NCI-H2081 (cell line): ENCODE results near the gene MDN1.
"Not testable (repeated sequence)": the region's sequence is repeated elsewhere in the genome, so short reads cannot be mapped to it uniquely, and the experiment has no call there.

Experiments
- DNase-seq, 2 experiments: peaks; one replicate each; lab custom pipeline; 2025; lab: John Stamatoyannopoulos, UW

Gene MDN1

DNA sequence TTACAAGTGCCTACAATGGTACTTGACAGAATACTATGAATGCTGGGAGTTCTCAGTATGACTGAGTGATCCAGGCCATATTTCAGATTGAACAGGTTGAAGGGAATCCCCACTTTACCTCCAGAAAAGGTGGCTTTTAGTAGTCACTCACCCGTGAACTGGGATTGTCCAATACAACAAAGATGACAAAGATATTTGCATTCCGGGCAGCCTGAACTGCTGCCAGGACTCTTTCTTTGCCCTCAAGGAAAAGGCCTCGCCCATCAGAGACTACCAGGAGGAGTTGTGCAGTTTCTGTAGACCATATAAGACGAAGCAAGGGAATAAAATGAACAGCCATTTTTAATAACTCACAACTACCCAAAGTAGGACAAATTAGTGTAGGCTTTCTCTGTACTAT, 174.7 kb downstream of the MDN1 start:
- DNase-seq, result no peak

DNA sequence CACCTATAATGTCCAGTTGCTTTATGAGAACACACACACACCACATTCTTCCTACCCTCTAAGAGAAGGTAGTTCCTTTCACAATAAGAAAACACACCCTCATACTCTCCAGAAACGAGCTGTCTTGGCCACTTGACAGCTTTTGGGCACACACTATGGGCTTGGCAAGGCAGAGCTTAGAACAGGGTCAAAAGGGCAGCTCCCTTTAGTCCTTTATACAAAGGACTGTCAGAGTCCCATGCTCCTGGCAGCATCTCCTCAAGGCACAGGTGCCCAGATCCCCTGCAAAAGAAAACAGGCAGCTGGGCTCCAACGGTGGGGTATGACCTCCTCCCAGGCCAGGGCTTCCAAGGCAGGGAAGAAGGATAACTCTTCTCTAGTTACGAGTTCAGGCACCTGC, 176.2 kb downstream of the MDN1 start:
- DNase-seq, result no peak

DNA sequence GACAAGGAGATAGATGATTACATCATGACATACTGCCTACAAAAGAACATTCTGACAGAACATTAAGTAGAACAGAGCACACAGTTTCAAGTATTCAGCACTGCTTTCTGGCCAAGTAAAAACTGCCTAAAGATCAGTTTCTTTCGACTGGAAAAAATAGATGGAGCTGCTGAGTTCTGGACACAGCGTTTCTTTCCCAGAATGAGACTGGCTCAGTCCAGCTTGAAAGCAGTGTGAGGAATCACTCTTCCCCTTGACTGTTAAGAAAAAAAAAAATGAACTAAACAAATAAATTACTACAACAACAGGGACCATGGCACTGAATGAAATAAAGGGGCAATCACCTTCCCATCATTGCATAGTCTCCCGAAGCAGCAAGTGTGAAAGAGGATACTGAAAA, 176.6 kb downstream of the MDN1 start:
- no peak for DNase-seq

- DNase-seq, result not testable (repeated sequence)
Observed at GRCh38 chr6:89641581-89641980, 178.0 kb downstream of the MDN1 start.

GRCh38 chr6:89640804-89641203, 178.8 kb downstream of the MDN1 start:
- DNase-seq, result no peak

GRCh38 chr6:89638320-89639195, 181.0 kb downstream of the MDN1 start, which contains the start of gene LYRM2:
Gene LYRM2, minus strand, starts transcription at chr6:89638747. Its CDS starts 31 bp downstream, at chr6:89638716.
- DNase-seq, result peak; percentile 91 to 94

GRCh38 chr6:89637960-89638319, 181.7 kb downstream of the MDN1 start:
- DNase-seq, result no peak

DNA sequence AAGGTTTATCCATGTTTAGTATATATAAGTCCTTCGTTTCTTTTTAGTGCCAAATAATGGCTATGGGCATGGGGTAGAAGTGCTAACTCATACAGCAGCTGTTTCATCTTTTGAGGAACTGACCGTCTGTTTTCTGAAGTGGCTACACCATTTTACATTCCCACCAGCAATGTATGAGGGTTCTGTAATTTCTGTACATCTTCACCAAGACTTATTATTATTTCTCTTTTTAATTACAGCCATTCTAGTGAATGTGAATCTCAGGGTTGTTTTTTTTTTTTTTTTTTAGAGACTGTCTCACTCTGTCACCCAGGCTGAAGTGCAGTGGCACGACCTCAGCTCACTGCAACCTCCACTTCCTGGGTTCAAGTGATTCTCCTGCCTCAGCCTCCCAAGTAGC, 183.2 kb downstream of the MDN1 start:
- DNase-seq, result not testable (repeated sequence)

DNA sequence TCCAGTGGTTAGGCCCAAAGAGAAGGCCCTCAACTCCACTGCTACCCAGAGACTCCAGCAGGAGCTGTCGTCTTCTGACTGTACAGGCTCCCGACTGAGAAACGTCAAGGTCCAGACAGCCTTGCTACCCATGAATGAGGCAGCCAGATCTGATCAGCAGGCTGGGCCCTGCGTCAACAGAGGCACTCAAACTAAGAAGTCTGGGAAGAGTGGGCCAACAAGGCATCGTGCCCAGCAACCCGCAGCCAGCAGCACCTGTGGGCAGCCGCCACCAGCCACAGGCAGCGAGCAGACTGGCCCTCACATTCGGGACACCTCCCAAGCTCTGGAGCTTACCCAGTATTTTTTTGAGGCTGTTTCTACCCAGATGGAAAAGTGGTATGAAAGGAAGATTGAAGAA, 189.1 kb downstream of the MDN1 start:
- no peak for DNase-seq

- DNase-seq, result no peak
Observed at GRCh38 chr6:89623749-89624148, 195.8 kb downstream of the MDN1 start.

DNA sequence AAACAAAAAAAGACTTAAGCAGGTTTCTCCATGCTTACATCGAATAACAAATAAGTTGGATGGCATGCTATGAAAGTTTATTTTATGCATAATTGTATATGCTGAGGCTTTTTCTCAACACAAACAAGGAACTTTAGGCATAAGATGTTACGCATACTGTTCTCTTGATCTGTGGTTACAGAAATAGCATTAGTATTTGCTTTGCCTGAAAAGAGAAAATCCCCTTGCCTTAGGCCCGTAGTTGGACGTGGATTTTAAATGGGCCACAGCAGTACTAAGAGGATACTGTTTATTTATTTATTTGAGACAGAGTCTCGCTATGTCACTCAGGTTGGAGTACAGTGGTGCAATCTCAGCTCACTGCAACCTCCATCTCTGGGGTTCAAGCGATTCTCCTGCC, 200.0 kb downstream of the MDN1 start:
- no peak for DNase-seq

DNA sequence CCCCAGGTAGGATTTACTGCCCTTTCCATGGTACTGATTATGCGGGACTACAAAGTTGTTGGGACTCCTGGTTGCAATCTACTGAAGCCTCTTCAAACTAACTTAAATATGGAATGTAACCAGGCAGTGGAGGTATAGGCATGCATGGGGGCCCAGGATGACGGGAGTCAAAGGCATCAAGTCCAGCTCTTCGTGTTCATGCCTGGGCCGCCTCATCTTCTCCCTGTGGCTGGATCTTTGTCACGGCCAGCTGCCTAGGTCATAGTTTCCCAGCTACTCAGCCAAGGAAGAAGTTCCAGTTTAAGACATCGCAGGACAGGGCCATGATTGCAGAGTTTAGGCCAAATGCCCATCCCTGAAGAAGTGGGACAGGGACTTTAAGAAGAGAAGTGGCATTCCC, 201.6 kb downstream of the MDN1 start:
- DNase-seq, result no peak

- DNase-seq, result no peak
Observed at GRCh38 chr6:89616531-89616930, 203.1 kb downstream of the MDN1 start.

DNA sequence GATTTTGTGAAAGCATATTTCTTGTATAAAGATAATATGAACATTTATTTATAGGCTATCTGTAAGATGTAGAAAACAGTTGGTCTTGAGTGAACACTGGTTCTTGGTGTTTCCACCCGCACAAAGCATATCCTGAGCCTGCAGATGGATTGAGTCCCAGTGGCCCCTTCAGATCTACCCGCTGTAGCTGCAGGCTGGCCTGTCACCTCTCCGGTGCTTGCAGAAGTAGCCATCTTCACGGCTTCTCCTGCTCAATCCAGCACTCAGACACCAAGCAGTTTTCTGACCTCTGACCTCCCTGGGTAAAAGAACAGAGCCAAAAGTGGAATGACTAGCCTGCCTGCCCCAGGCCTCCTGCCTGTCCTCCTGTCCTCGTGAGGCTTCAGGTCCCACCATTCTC, 203.7 kb downstream of the MDN1 start:
- no peak for DNase-seq

GRCh38 chr6:89613790-89614189, 205.8 kb downstream of the MDN1 start:
- DNase-seq, result no peak

GRCh38 chr6:89612121-89612520, 207.5 kb downstream of the MDN1 start:
- no peak for DNase-seq

DNA sequence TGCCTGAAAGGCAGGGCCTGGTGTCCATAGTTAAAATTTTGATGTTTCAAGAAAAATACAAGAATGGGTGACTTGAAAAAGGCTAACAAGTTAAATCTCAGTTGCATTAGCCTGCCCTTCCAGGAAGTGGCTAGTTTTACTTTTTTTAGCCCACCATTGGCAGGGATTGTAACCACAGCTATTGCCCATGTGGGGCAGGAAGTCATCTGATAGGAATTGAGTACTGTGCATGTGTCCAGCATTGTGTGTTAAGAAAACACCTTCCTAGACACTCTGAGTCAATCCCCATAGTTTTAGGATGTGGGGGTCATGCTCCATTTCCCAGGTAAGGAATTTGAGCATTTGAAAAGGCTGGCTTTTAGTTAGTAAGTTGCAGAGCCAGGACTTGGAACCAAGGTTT, 207.9 kb downstream of the MDN1 start:
- DNase-seq, result no peak

DNA sequence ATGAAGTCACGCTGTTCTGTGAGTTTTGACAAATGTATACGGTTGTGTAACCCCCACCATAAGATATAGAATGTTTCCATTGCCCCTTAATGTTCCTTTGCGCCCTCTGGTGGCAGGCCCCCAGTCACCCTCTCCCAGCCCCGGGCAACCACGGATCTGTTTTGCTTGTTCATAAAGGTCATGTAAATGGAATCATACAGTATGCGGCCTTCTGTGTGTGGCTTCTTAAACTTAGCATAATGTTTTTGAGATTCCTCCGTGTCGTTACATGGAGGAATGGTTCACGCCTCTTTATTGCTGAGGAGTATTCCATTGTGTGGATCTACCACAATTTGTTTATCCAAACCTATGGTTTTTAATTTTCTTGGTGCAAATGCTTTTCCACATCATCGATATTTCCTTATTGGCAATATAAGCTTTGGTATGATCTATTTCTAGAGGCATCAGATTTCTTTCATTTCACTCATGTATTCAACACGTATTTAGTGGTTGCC, 209.4 kb downstream of the MDN1 start:
- peak; percentile 18 to 49 for DNase-seq

GRCh38 chr6:89605861-89606260, 213.7 kb downstream of the MDN1 start:
- DNase-seq, result peak in 1 of 2 experiments; percentile 52

DNA sequence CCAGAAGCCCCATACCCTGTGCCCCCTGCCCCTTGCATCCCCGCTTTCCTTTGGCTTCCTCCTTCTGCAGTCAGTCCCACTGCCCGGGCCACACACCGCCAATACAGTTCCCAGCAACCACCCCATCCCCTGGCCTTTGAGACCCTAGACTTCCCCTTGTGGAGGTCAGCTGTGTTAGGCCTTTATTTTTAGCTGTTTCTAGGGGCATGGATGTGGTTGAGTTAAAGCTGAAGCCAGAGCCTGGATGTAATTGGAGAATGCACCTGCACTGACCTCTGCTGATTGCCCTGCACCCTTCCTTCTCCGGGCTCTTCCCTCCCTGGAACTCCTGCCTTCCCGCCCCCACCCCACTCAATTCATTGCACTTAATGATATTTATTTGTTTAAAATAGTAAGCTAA, 214.9 kb downstream of the MDN1 start:
- peak in 1 of 2 experiments; percentile 17 for DNase-seq

GRCh38 chr6:89602166-89602565, 217.4 kb downstream of the MDN1 start:
- DNase-seq, result no peak

DNA sequence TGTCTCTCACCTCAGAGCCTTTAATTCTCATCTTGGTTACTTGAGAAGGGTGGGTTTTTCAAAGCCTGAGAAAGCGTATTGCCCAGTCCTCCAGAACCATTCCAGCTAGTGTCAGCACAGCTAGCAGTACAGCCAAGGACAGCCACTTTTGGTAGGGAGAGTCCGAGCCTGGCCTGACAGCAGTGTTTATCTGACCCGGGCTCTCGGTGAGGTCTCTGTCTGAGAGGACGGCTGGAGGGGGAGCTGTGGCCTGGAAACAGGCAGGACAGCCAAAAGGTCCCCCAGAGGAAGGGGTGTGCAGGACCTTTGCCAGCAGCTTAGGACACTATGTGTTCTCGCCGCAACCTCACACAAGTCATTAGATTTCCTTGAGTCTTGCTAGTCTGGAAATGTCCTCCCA, 219.9 kb downstream of the MDN1 start:
- no peak for DNase-seq

DNA sequence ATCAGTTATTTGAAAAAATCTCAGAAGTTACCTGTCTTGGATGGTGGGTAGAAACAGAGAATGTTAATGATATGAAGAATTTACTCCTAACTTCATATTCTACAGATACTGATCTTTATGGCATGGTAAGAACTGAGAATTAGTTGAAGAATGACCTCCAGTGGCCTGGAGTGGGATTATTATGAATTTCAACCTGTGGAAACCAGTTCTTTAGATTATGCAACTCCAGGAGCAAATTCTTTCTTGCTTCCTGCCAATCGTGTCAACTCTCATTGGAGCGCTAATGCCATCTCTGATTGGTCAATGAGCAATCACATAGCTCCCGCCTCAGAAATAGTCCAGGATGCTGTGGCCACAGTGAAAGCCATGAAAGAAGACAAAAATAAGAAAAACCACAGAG, 221.6 kb downstream of the MDN1 start:
- DNase-seq, result peak in 1 of 2 experiments; percentile 34

- DNase-seq, result no peak
Observed at GRCh38 chr6:89597372-89597771, 222.2 kb downstream of the MDN1 start.
